A549 (cell line): ENCODE results near the gene PDZD2.

ENCODE experiments used
- CTCF ChIP-seq: fragments of >200 bp; sonication (Bioruptor Twin); formaldehyde crosslinking; IDR thresholded peaks from 3 replicates; pipeline ENCODE4 v1.5.1; 2016
- GATA3 ChIP-seq: IDR thresholded peaks from 2 replicates; pipeline ENCODE4 v1.6.1; 2012; ENCODE audit warnings: borderline replicate concordance
- POLR2A ChIP-seq: IDR thresholded peaks from 2 replicates; pipeline ENCODE4 v1.6.1; 2012; ENCODE audit warnings: mild to moderate bottlenecking, low read length
- USF2 ChIP-seq: fragments of 450-650 bp; IDR thresholded peaks from 2 replicates; pipeline ENCODE4 v1.6.1; 2014; ENCODE audit warnings: antibody characterized with exemption

GRCh38 chr5:31992377-31992776, 353.4 kb downstream of the PDZD2 start:
- no peak for TF ChIP-seq GATA3
- TF ChIP-seq CTCF: no peak
- TF ChIP-seq USF2: no peak
- TF ChIP-seq POLR2A: no peak
